IMR-90 (cell line): ENCODE measurements around the gene SGK1. TPM values are rescaled to one million over a fixed set of nuclear protein-coding genes. Genes with fewer than 3 reads are reported as not detected.
A peak's percentile ranks its signal among the peaks of the same experiment; 100 is the strongest.

Experiments
- ATAC-seq: fragments of 200-7000 bp; cut with Tn5 transposase; 2 replicates; pipeline ENCODE4 v1.9.1; 2020; ENCODE audit warnings: low read depth, mild to moderate bottlenecking, moderate library complexity
- BruUV-seq: library from RNA; stranded (reverse); fragments of 400-500 nt; replicated peaks from 2 replicates; lab custom pipeline; 2021; lab: Mats Ljungman, UMichigan
- CTCF ChIA-PET: fragments of 300-600 bp; formaldehyde crosslinking; extraction: SDS; loops from one replicate; lab custom pipeline; 2021; ENCODE audit warnings: antibody characterized with exemption; lab: Yijun Ruan, JAX
- POLR2A ChIA-PET: fragments of 300-600 bp; sonication (Branson Sonifier 250); formaldehyde crosslinking; loops from one replicate; lab custom pipeline; 2022; ENCODE audit warnings: antibody characterized with exemption; ENCODE audit not compliant: unreplicated experiment; lab: Charles Lee
- DNase-seq: peaks from one replicate; pipeline ENCODE4 v3.0.0; 2013
- H2AFZ ChIP-seq: replicated peaks from 2 replicates; pipeline ENCODE3; 2013; ENCODE audit warnings: low read length, mild to moderate bottlenecking; ENCODE audit not compliant: poor library complexity
- H2AK5ac ChIP-seq: 2 replicates; pipeline ENCODE4 v1.6.1; 2013; ENCODE audit warnings: low read depth, low read length, inconsistent platforms
- H2AK9ac ChIP-seq: replicated peaks from 2 replicates; pipeline ENCODE3; 2013; ENCODE audit warnings: mild to moderate bottlenecking, low read depth, low read length, moderate library complexity; ENCODE audit not compliant: poor library complexity
- H2BK120ac ChIP-seq: 2 replicates; pipeline ENCODE4 v1.6.1; 2013; ENCODE audit warnings: low read depth, low read length, inconsistent platforms
- H2BK15ac ChIP-seq: 3 replicates; pipeline ENCODE4 v1.6.1; 2013; ENCODE audit warnings: low read depth, low read length, inconsistent platforms
- H2BK20ac ChIP-seq: 2 replicates; pipeline ENCODE4 v1.6.1; 2013; ENCODE audit warnings: low read depth, mild to moderate bottlenecking, inconsistent platforms, low read length, moderate library complexity
- H2BK5ac ChIP-seq: 2 replicates; pipeline ENCODE4 v1.6.1; 2013; ENCODE audit warnings: mild to moderate bottlenecking, low read depth, low read length, inconsistent platforms; ENCODE audit not compliant: poor library complexity, severe bottlenecking
- H3K14ac ChIP-seq: replicated peaks from 2 replicates; pipeline ENCODE4 v1.6.1; 2013; ENCODE audit warnings: low read depth, low read length, inconsistent platforms
- H3K18ac ChIP-seq: 2 replicates; pipeline ENCODE4 v1.6.1; 2013; ENCODE audit warnings: low read depth, low read length, control low read depth
- H3K23ac ChIP-seq: 2 replicates; pipeline ENCODE4 v1.6.1; 2013; ENCODE audit warnings: low read depth, low read length, inconsistent platforms
- H3K27ac ChIP-seq: 2 replicates; pipeline ENCODE4 v1.5.1; 2013; ENCODE audit warnings: mild to moderate bottlenecking, control low read depth, low read length; ENCODE audit not compliant: insufficient read depth
- H3K27me3 ChIP-seq: 2 replicates; pipeline ENCODE4 v1.6.1; 2013; ENCODE audit warnings: low read length; ENCODE audit not compliant: control insufficient read depth, insufficient read depth
- H3K36me3 ChIP-seq: 2 replicates; pipeline ENCODE4 v1.6.1; 2013; ENCODE audit warnings: low read length, mixed read lengths; ENCODE audit not compliant: control insufficient read depth, insufficient read depth
- H3K4ac ChIP-seq: 2 replicates; pipeline ENCODE4 v1.6.1; 2013; ENCODE audit warnings: low read depth, low read length, inconsistent platforms
- H3K4me1 ChIP-seq: 2 replicates; pipeline ENCODE4 v1.6.1; 2013; ENCODE audit warnings: low read length, mixed read lengths; ENCODE audit not compliant: control insufficient read depth, insufficient read depth
- H3K4me2 ChIP-seq: 2 replicates; pipeline ENCODE4 v1.6.1; 2013; ENCODE audit warnings: low read depth, mild to moderate bottlenecking, control low read depth, low read length, moderate library complexity
- H3K4me3 ChIP-seq: 2 replicates; pipeline ENCODE4 v1.5.1; 2013; ENCODE audit warnings: low read depth, mild to moderate bottlenecking, control low read depth, low read length, moderate library complexity; ENCODE audit not compliant: insufficient read depth
- H3K56ac ChIP-seq: 2 replicates; pipeline ENCODE4 v1.6.1; 2013; ENCODE audit warnings: low read length, inconsistent platforms; ENCODE audit not compliant: insufficient read depth; ENCODE audit errors: extremely low read depth
- H3K79me1 ChIP-seq, 2 experiments: 2 replicates each; pipeline ENCODE4 v1.6.1; 2013; ENCODE audit warnings: low read length in 2 of 2, inconsistent platforms in 1 of 2, low read depth in 1 of 2
- H3K9ac ChIP-seq: 2 replicates; pipeline ENCODE4 v1.6.1; 2013; ENCODE audit warnings: low read depth, low read length, control low read depth
- H3K9me1 ChIP-seq: 2 replicates; pipeline ENCODE4 v1.6.1; 2013; ENCODE audit warnings: low read length, inconsistent platforms; ENCODE audit not compliant: insufficient read depth
- H3K9me3 ChIP-seq: 2 replicates; pipeline ENCODE4 v1.6.1; 2013; ENCODE audit warnings: low read length; ENCODE audit not compliant: control insufficient read depth, insufficient read depth
- H4K20me1 ChIP-seq: 2 replicates; pipeline ENCODE4 v1.6.1; 2013; ENCODE audit warnings: low read length, inconsistent platforms; ENCODE audit not compliant: insufficient read depth
- H4K5ac ChIP-seq: 2 replicates; pipeline ENCODE4 v1.6.1; 2013; ENCODE audit warnings: mild to moderate bottlenecking, low read depth, low read length, control low read depth
- H4K8ac ChIP-seq, 2 experiments: 2 replicates each; pipeline ENCODE4 v1.6.1; 2013; ENCODE audit warnings: low read depth in 2 of 2, low read length in 2 of 2, control low read depth in 1 of 2, inconsistent platforms in 1 of 2
- H4K91ac ChIP-seq: 2 replicates; pipeline ENCODE4 v1.6.1; 2013; ENCODE audit warnings: low read depth, low read length, inconsistent platforms; ENCODE audit not compliant: insufficient read depth
- CEBPB ChIP-seq: IDR thresholded peaks from 2 replicates; pipeline ENCODE4 v1.6.1; 2012; ENCODE audit warnings: low read depth, low read length, improper control_type of control experiment
- MAFK ChIP-seq: IDR thresholded peaks from 2 replicates; pipeline ENCODE4 v1.6.1; 2012; ENCODE audit warnings: low read depth, low read length, improper control_type of control experiment
- MXI1 ChIP-seq: IDR thresholded peaks from 2 replicates; pipeline ENCODE4 v1.6.1; 2012; ENCODE audit warnings: low read depth, mild to moderate bottlenecking, low read length, moderate library complexity, borderline replicate concordance
- POLR2A ChIP-seq: IDR thresholded peaks from 2 replicates; pipeline ENCODE4 v1.6.1; 2012; ENCODE audit warnings: mild to moderate bottlenecking, low read depth, low read length
- WGBS, 2 experiments: methylation state at CpG; one replicate each; pipeline versions ENCODE4 v1.1.5 to v1.1.7; 2013; ENCODE audit warnings: missing lambda C conversion rate in 2 of 2; ENCODE audit not compliant: insufficient read length in 1 of 2; ENCODE audit errors: extremely low coverage in 2 of 2; 5-methylcytosine and 5-hydroxymethylcytosine counted together
- dilution Hi-C: fragments of 300-500 bp; cut with HindIII; formaldehyde crosslinking; loops from one replicate; pipeline ENCODE4 v1.14.3; 2018; ENCODE audit warnings: low sequenced_read_pairs; ENCODE audit not compliant: unreplicated experiment
- in situ Hi-C: fragments of 300-500 bp; cut with MboI; formaldehyde crosslinking; loops from 3 replicates; pipeline ENCODE4 v1.14.3; 2019; ENCODE audit warnings: low sequenced_read_pairs, inconsistent platforms, mixed read lengths
- intact Hi-C: fragments of 100-400 bp; cut with micrococcal nuclease; formaldehyde crosslinking; loops from 2 replicates; pipeline ENCODE4 v1.10.0; 2022
- polyA plus RNA-seq, 3 experiments: library from polyadenylated mRNA; depleted of rRNA; stranded (reverse); fragments of >200 nt; gene quantifications; 2 replicates each; pipeline ENCODE4 v1.2.3, GENCODE V29; 2012; ENCODE audit warnings: low replicate concordance in 1 of 3
- total RNA-seq: library from RNA; depleted of rRNA; stranded (reverse); fragments of >200 nt; gene quantifications from 2 replicates; pipeline ENCODE4 v1.2.3, GENCODE V29; 2012

The SGK1 gene
- total and polyA plus RNA-seq, 2 of the 4 experiments (the other 2 are of a cell fraction), result 121 to 255 TPM

DNA sequence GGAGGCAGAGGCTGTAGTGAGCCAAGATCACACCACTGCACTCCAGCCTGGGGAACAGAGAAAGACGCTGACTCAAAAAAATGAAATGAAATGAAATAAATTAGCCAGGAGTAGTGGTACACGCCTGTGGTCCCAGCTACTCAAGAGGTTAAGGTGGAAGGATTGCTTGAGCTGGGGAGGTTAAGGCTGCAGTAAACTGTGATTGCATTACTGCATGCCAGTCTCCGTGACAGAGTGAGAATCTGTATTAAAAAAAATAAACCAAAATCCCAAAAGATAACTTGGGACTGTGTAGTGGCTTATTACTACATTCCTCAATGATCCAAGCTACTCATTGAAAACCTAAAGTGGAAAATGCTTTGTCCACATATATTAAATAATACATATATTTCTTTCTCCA lies 87.0 kb downstream of the SGK1 start:
- ChIA-PET CTCF (no interaction called here), POLR2A (no interaction called here)
- Histone ChIP-seq H3K36me3 (no peaks in the 10 kb centered on the region), H3K18ac (no peak overlapping the region), H4K91ac (no peak overlapping the region), H3K9ac (no peak overlapping the region), H3K4me2 (no peak overlapping the region), H4K5ac (no peak overlapping the region), H3K4ac (no peak overlapping the region), H3K4me1 (peaks cover 3% of the 10 kb centered on the region; the same call in 1 of the 2 replicates), H3K27ac (no peak overlapping the region), H2BK5ac (no peak overlapping the region), H4K20me1 (no peaks in the 10 kb centered on the region), H2AK5ac (no peak overlapping the region), H3K14ac (no peak overlapping the region), H2BK20ac (no peak overlapping the region), H3K27me3 (no peaks in the 10 kb centered on the region), H3K9me1 (no peaks in the 10 kb centered on the region), H2AFZ (no peak overlapping the region), H3K23ac (no peak overlapping the region), H2AK9ac (no peak overlapping the region), H3K9me3 (no peaks in the 10 kb centered on the region), H3K56ac (no peak overlapping the region), H3K4me3 (no peak overlapping the region), H2BK120ac (no peak overlapping the region), H3K79me1 (no peaks in the 10 kb centered on the region), H4K8ac (no peak overlapping the region), H2BK15ac (peak overlapping the region; percentile 40; the same call in 1 of the 3 replicates)
- BruUV-seq, result no TSS peak
- ATAC-seq (peak; percentile 75), DNase-seq (peak; percentile 60)
- dilution Hi-C loops (no loop called here), intact Hi-C loops (no loop called here), in situ Hi-C loops (no loop called here)
- TF ChIP-seq CEBPB, result 0 out of 2 replicates have a peak, but pooled peaks have one; percentile 11
- no peak for TF ChIP-seq POLR2A
- no peak for TF ChIP-seq MAFK
- TF ChIP-seq MXI1, result no peak
- 92% methylated on average over 2 of the region's 3 CpGs; no CpG with 5 or more reads in 1 of the 2 experiments for WGBS, 2 experiments
